Astrocyte (in vitro differentiated cells and primary cell): Measurements from ENCODE around the gene NTRK3.

ENCODE experiments used
- EZH2 ChIP-seq: IDR thresholded peaks from 2 replicates; pipeline ENCODE4 v1.6.1; 2012; ENCODE audit warnings: mild to moderate bottlenecking, low read length, inconsistent platforms; ENCODE audit not compliant: insufficient read depth
- TF ChIP-seq, protein P1 (sequence below): IDR thresholded peaks from 2 replicates; pipeline ENCODE4 v1.5.1; 2011; ENCODE audit warnings: low read depth, mild to moderate bottlenecking, inconsistent platforms, low read length, moderate library complexity; ENCODE audit not compliant: insufficient read depth

DNA sequence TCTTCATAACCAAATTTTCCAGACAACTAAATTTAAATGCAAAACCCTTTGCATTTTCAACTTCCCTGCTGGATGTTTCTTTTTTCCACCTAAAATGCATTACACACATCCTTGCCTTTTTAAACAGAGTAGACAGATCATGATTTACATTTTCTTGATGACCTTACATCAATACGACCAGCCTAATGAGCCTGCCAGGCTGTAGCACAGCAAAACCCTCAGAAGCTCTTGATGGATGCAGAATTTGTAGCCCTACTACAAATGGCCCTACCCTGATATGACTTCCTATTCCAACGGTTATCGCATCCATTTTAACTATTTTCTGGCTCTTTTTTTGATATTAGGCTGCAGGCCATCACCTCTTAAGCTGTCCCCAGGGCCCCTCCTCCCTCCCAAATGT, 66.3 kb downstream of the NTRK3 start:
- TF ChIP-seq, protein P1, sequence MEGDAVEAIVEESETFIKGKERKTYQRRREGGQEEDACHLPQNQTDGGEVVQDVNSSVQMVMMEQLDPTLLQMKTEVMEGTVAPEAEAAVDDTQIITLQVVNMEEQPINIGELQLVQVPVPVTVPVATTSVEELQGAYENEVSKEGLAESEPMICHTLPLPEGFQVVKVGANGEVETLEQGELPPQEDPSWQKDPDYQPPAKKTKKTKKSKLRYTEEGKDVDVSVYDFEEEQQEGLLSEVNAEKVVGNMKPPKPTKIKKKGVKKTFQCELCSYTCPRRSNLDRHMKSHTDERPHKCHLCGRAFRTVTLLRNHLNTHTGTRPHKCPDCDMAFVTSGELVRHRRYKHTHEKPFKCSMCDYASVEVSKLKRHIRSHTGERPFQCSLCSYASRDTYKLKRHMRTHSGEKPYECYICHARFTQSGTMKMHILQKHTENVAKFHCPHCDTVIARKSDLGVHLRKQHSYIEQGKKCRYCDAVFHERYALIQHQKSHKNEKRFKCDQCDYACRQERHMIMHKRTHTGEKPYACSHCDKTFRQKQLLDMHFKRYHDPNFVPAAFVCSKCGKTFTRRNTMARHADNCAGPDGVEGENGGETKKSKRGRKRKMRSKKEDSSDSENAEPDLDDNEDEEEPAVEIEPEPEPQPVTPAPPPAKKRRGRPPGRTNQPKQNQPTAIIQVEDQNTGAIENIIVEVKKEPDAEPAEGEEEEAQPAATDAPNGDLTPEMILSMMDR = no peak
- TF ChIP-seq EZH2 = no peak
